Diencephalon (tissue), 1 donor: ENCODE results near the gene FAM43B. TPM values are rescaled to one million over a fixed set of nuclear protein-coding genes. Genes with fewer than 3 reads are reported as not detected.

ENCODE experiments used
- total RNA-seq: library from RNA; depleted of rRNA; stranded (reverse); fragments of >200 nt; gene quantifications from one replicate; pipeline ENCODE4 v1.2.3, GENCODE V29; 2014

FAM43B gene, protein sequence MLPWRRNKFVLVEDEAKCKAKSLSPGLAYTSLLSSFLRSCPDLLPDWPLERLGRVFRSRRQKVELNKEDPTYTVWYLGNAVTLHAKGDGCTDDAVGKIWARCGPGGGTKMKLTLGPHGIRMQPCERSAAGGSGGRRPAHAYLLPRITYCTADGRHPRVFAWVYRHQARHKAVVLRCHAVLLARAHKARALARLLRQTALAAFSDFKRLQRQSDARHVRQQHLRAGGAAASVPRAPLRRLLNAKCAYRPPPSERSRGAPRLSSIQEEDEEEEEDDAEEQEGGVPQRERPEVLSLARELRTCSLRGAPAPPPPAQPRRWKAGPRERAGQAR
- total RNA-seq, result 8.5 TPM

DNA sequence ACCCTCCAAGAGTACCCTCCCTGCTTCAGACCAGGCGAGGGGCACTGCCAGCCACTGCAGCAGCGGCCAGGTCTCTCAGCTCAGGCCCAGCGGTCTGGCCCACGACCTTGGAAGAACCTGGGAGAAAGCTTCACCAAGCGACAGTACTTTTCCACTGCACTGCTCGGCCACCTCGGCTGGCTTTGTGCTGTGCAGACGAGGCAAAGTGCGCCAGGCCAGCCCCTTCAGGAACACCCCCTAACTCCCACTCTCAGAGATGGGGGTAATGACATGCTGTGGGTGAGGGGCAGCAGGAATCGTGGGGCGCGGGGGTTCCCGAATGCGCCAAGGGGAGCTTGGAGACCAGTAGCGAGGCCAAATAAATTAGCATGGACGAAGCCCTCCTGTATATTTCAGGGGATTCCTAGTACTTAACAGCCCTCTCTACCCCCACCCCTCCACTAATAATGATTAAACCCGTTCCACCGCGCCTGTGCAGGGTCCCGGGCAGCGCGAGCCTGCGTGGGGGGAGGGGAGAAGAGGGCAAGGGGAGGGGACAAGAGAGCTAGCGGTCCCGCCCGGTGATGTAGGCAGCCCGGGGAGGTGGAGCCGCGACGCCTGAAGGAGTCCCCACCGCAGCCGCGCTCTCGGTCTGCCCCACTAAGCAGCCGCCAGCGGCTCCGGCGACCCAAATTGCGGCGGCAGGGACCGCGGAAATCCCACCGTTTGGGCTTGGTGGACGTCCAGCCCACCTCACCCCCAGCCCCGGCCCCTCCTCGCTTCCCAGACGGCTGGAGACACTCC lies at the start of gene FAM43B:
Gene FAM43B (plus strand): TSS at position 629 of the 783 bp plus-strand sequence. CDS start 401 bp downstream, outside the sequence.

GRCh38 chr1:20507564-20508410 lies 44.6 kb upstream of the FAM43B start, which contains the start of gene MUL1:
Gene MUL1, minus strand, starts transcription at chr1:20508151. Its CDS starts 127 bp downstream, at chr1:20508024.

DNA sequence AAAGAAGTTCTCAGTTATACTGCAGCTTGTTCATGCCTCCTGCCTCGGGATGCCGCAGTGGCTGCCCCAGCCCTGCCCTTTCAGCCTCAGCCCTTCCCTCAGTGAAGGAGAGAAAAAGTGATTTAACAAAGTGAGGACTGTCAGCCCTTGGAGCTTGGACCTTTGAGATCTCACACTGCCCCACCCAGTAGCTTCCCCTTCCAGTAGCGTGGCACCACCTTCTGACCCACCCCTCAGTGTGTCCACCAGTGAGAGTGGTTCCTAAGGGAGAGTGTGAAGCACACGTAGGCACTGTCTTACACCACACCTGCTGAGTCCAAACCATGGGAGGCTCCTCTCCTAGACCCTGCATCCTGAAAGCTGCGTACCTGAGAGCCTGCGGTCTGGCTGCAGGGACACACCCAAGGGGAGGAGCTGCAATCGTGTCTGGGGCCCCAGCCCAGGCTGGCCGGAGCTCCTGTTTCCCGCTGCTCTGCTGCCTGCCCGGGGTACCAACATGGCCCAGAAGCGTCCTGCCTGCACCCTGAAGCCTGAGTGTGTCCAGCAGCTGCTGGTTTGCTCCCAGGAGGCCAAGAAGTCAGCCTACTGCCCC lies 36.4 kb downstream of the FAM43B start, which contains the start of gene CDA:
Gene CDA (plus strand): TSS at position 464 of the 592 bp plus-strand sequence. CDS start 33 bp downstream, at position 497.

Other genes with a start within 250 kb of the FAM43B start
- 128 TPM for gene CAMK2N1, start 66.4 kb upstream of the FAM43B start, total RNA-seq
- 21.2 TPM for gene MUL1, start 44.4 kb upstream of the FAM43B start, total RNA-seq
- not detected for gene CDA, start 36.5 kb downstream of the FAM43B start, total RNA-seq
- 152 TPM for gene PINK1, start 80.9 kb downstream of the FAM43B start, total RNA-seq
- 100 TPM for gene DDOST, start 108.8 kb downstream of the FAM43B start, total RNA-seq
- 17.8 TPM for gene KIF17, start 165.4 kb downstream of the FAM43B start, total RNA-seq
- 10.8 TPM for gene SH2D5, start 180.1 kb downstream of the FAM43B start, total RNA-seq
- gene HP1BP3, start 234.7 kb downstream of the FAM43B start, total RNA-seq, result 334 TPM